Spleen (tissue), 11 donors: ENCODE results near the gene CTNNBL1. TPM values are rescaled to one million over a fixed set of nuclear protein-coding genes. Genes with fewer than 3 reads are reported as not detected.

Source experiments
- DNase-seq: peaks from one replicate; pipeline ENCODE4 v3.0.0-alpha.2; 2020
- H3K27ac ChIP-seq, 8 donors: fragments of 200-600 bp; sonication (generic) in 7 of 8; 1 replicate in 4 of 8; 2 replicates in 4 of 8; pipeline versions ENCODE4 v1.5.0 to v1.8.0; 2016 to 2021; ENCODE audit warnings: inconsistent platforms in 4 of 8, mild to moderate bottlenecking in 4 of 8, moderate library complexity in 1 of 8
- H3K27me3 ChIP-seq, 7 donors: fragments of 200-600 bp; sonication (generic) in 6 of 7; replicated peaks in 1 of 7; 1 replicate in 4 of 7; 2 replicates in 3 of 7; pipeline versions ENCODE4 v1.5.0 to v1.8.0; 2016 to 2021; ENCODE audit warnings: inconsistent platforms in 3 of 7, mild to moderate bottlenecking in 1 of 7
- H3K36me3 ChIP-seq, 6 donors: fragments of 200-600 bp; sonication (generic) in 5 of 6; 1 replicate in 4 of 6; 2 replicates in 2 of 6; pipeline versions ENCODE4 v1.5.0 to v1.8.0; 2016 to 2021; ENCODE audit warnings: inconsistent platforms in 2 of 6
- H3K4me1 ChIP-seq, 6 donors: fragments of 200-600 bp; sonication (generic) in 5 of 6; 1 replicate in 3 of 6; 2 replicates in 3 of 6; pipeline versions ENCODE4 v1.5.0 to v1.8.0; 2016 to 2021; ENCODE audit warnings: inconsistent platforms in 3 of 6
- H3K4me3 ChIP-seq, 8 donors: fragments of 200-600 bp; sonication (generic) in 7 of 8; 1 replicate in 4 of 8; 2 replicates in 4 of 8; pipeline versions ENCODE4 v1.5.0 to v1.8.0; 2016 to 2021; ENCODE audit warnings: inconsistent platforms in 4 of 8, mild to moderate bottlenecking in 4 of 8, moderate library complexity in 2 of 8
- H3K9me3 ChIP-seq, 8 donors: fragments of 200-600 bp; sonication (generic) in 7 of 8; 1 replicate in 4 of 8; 2 replicates in 4 of 8; pipeline versions ENCODE4 v1.5.0 to v1.8.0; 2016 to 2021; ENCODE audit warnings: inconsistent platforms in 4 of 8
- CTCF ChIP-seq, 11 experiments: fragments of 200-600 bp in 7 of 11; fragments of 450-650 bp in 4 of 11; sonication (generic) in 4 of 11; IDR thresholded peaks in 8 of 11; conservative IDR thresholded peaks in 3 of 11; 1 replicate in 7 of 11; 2 replicates in 4 of 11; pipeline versions ENCODE4 v1.4.0 to v1.8.0; 2016 to 2021; ENCODE audit warnings: antibody characterized with exemption in 11 of 11, inconsistent platforms in 4 of 11, mild to moderate bottlenecking in 1 of 11
- POLR2A ChIP-seq, 3 donors: fragments of 450-650 bp; IDR thresholded peaks; one replicate each; pipeline ENCODE4 v1.5.1; 2017; ENCODE audit warnings: antibody characterized with exemption in 3 of 3, mild to moderate bottlenecking in 1 of 3
- POLR2AphosphoS5 ChIP-seq, 3 donors: sonication (generic); formaldehyde crosslinking; IDR thresholded peaks; one replicate each; pipeline ENCODE4 v1.5.1; 2017; ENCODE audit warnings: antibody characterized with exemption in 3 of 3
- WGBS, 5 donors: extraction: QIAGEN DNeasy Blood & Tissue Kit in 3 of 5; methylation state at CpG; one replicate each; pipeline versions ENCODE4 v1.1.5 to v1.1.7; 2013 to 2018; 5-methylcytosine and 5-hydroxymethylcytosine counted together
- intact Hi-C: fragments of 100-400 bp; cut with DNase I; formaldehyde crosslinking; loops from one replicate; pipeline ENCODE4 v1.15.0; 2023; ENCODE audit warnings: low total_unique reads
- polyA plus RNA-seq, 3 donors: library from polyadenylated mRNA; stranded (reverse); fragments of 200-250 nt; gene quantifications; one replicate each; pipeline ENCODE4 v1.2.1, GENCODE V29; 2013
- total RNA-seq, 7 donors: library from RNA; depleted of rRNA in 3 of 7; stranded (reverse); fragments of >200 nt in 3 of 7; fragmentation: NEBNext Ultra II Directional in 4 of 7; extraction: Animal tissue kit (Norgen Biotek cat#: 25700) in 4 of 7; gene quantifications; one replicate each; pipeline versions ENCODE4 v1.1.0 to v1.2.1, GENCODE V29; 2016 to 2021
- donor health status: healthy with polysubstance abuse.
- donor health status: DM: no; HTN: no; CAD: no; lungs with moderate emphysema.
- donor health status: DM: no; HTN: no; CAD: no.
- donor health status: Bipolar disorder and iron deficiency.
- donor health status: healthy.
- donor health status: DM: no; HTN: no; CAD: no.
- donor health status: DM: yes; HTN: yes; CAD: no.

CTNNBL1 gene
- total and polyA plus RNA-seq, 10 donors, result 46.5 to 135 (median 82.9) TPM

GRCh38 chr20:37848706-37849105 lies 154.9 kb downstream of the CTNNBL1 start:
- H3K27ac ChIP-seq, result no peak overlapping the region
- no peaks in the 10 kb centered on the region for H3K9me3 ChIP-seq
- no peaks in the 10 kb centered on the region for H3K27me3 ChIP-seq
- intact Hi-C loops, result no loop called here
- TF ChIP-seq POLR2AphosphoS5 (IDR thresholded peaks at IDR 0.05) (no peak), CTCF (IDR thresholded peaks at IDR 0.05 in 8 of 11, conservative IDR thresholded peaks at IDR 0.05 in 3 of 11) (no peak), POLR2A (IDR thresholded peaks at IDR 0.05) (no peak)
- DNase-seq, result no peak
- no peak overlapping the region for H3K4me3 ChIP-seq
- H3K4me1 ChIP-seq, result peaks cover 0 to 11% (median 0%) of the 10 kb centered on the region in 6 donors
- 78 to 93% (median 79%) methylated on average over 5 of the region's 5 CpGs for WGBS, 5 donors
- H3K36me3 ChIP-seq, result peaks cover 0 to 100% (median 45%) of the 10 kb centered on the region in 6 donors

- Histone ChIP-seq H3K9me3 (no peaks in the 10 kb centered on the region), H3K4me3 (no peak overlapping the region), H3K4me1 (peaks cover 0 to 11% (median 0%) of the 10 kb centered on the region in 6 donors), H3K27me3 (no peaks in the 10 kb centered on the region), H3K27ac (no peak overlapping the region), H3K36me3 (peaks cover 0 to 100% (median 47%) of the 10 kb centered on the region in 6 donors)
- TF ChIP-seq POLR2AphosphoS5 (IDR thresholded peaks at IDR 0.05), result no peak
- TF ChIP-seq POLR2A (IDR thresholded peaks at IDR 0.05), result no peak
- no peak for TF ChIP-seq CTCF (IDR thresholded peaks at IDR 0.05 in 8 of 11, conservative IDR thresholded peaks at IDR 0.05 in 3 of 11)
- no peak for DNase-seq
- intact Hi-C loops, result no loop called here
- WGBS, 5 donors, result 95 to 99% (median 97%) methylated on average over 9 of the region's 9 CpGs
These were observed 155.3 kb downstream of the CTNNBL1 start for GRCh38 chr20:37849156-37849555.

GRCh38 chr20:37849566-37849965 lies 155.7 kb downstream of the CTNNBL1 start:
- TF ChIP-seq POLR2AphosphoS5 (IDR thresholded peaks at IDR 0.05) (no peak), POLR2A (IDR thresholded peaks at IDR 0.05) (no peak), CTCF (IDR thresholded peaks at IDR 0.05 in 8 of 11, conservative IDR thresholded peaks at IDR 0.05 in 3 of 11) (no peak)
- no peak overlapping the region for H3K4me3 ChIP-seq
- WGBS, 5 donors, result 94 to 98% (median 96%) methylated on average over 2 of the region's 2 CpGs
- H3K27me3 ChIP-seq, result no peaks in the 10 kb centered on the region
- H3K27ac ChIP-seq, result no peak overlapping the region
- peaks cover 0 to 11% (median 0%) of the 10 kb centered on the region in 6 donors for H3K4me1 ChIP-seq
- no peak for DNase-seq
- H3K36me3 ChIP-seq, result peaks cover 0 to 100% (median 47%) of the 10 kb centered on the region in 6 donors
- H3K9me3 ChIP-seq, result no peaks in the 10 kb centered on the region
- intact Hi-C loops, result no loop called here

DNA sequence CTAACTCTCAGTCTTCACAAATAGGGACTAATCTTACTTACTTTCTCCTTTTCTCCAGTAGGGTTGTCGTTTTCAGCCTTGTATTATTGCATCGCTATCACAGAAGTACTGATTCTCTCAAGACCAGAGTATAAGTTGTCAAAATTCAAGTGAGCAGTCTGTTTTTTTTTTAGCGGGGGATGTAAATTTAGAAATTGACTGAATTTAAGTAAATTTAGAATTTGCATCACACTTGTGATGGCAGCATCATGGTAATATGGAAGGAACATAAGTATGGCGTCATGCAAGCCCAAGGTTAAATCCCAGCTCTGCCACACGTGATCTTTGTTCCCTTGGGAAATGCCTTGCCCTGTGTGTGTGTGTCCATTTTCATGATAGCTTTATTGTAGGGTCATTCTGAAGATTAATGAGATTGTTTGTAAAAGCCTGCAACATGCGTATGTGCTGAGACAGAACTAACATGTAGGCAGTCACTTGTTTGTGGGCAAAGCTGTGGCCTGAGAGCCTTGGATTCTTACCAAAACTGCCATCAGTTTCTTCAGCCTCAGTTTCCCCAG lies 156.3 kb downstream of the CTNNBL1 start:
- H3K9me3 ChIP-seq, result no peaks in the 10 kb centered on the region
- H3K4me1 ChIP-seq, result peaks cover 0 to 6% (median 0%) of the 10 kb centered on the region in 6 donors
- WGBS, 5 donors, result 92 to 95% (median 94%) methylated on average over 6 of the region's 6 CpGs
- H3K36me3 ChIP-seq, result peaks cover 0 to 99% (median 45%) of the 10 kb centered on the region in 6 donors
- no peaks in the 10 kb centered on the region for H3K27me3 ChIP-seq
- intact Hi-C loops, result no loop called here
- DNase-seq, result no peak
- no peak for TF ChIP-seq CTCF (IDR thresholded peaks at IDR 0.05 in 8 of 11, conservative IDR thresholded peaks at IDR 0.05 in 3 of 11)
- TF ChIP-seq POLR2A (IDR thresholded peaks at IDR 0.05), result no peak
- no peak for TF ChIP-seq POLR2AphosphoS5 (IDR thresholded peaks at IDR 0.05)
- H3K27ac ChIP-seq, result no peak overlapping the region
- no peak overlapping the region for H3K4me3 ChIP-seq
